Panc1 (cell line): Measurements from ENCODE around the gene SARS1.

ENCODE experiments used
- CTCF ChIP-seq: fragments of 450-650 bp; IDR thresholded peaks from 2 replicates; pipeline ENCODE4 v1.5.1; 2017; ENCODE audit warnings: mild to moderate bottlenecking
- POLR2AphosphoS5 ChIP-seq: IDR thresholded peaks from 2 replicates; pipeline ENCODE4 v1.6.1; 2012; ENCODE audit warnings: mild to moderate bottlenecking, low read depth, low read length, moderate library complexity
- SIN3A ChIP-seq: IDR thresholded peaks from 2 replicates; pipeline ENCODE4 v1.6.1; 2012; ENCODE audit warnings: low read depth, mild to moderate bottlenecking, low read length, moderate library complexity, borderline replicate concordance; ENCODE audit not compliant: insufficient read depth
- TCF7L2 ChIP-seq: IDR thresholded peaks from 2 replicates; pipeline ENCODE4 v1.6.1; 2011; ENCODE audit warnings: mild to moderate bottlenecking, low read depth, low read length, inconsistent platforms
- TF ChIP-seq, protein P1 (sequence below), 2 experiments: IDR thresholded peaks; 2 replicates each; pipeline ENCODE4 v1.6.1; 2011 to 2012; ENCODE audit warnings: low read depth in 2 of 2, control low read depth in 1 of 2, low read length in 1 of 2, mild to moderate bottlenecking in 1 of 2, moderate library complexity in 1 of 2; ENCODE audit not compliant: insufficient read depth in 1 of 2

- TF ChIP-seq SIN3A, result no peak
- no peak for TF ChIP-seq CTCF
- TF ChIP-seq POLR2AphosphoS5, result no peak
- TF ChIP-seq TCF7L2, result no peak
- TF ChIP-seq, protein P1, sequence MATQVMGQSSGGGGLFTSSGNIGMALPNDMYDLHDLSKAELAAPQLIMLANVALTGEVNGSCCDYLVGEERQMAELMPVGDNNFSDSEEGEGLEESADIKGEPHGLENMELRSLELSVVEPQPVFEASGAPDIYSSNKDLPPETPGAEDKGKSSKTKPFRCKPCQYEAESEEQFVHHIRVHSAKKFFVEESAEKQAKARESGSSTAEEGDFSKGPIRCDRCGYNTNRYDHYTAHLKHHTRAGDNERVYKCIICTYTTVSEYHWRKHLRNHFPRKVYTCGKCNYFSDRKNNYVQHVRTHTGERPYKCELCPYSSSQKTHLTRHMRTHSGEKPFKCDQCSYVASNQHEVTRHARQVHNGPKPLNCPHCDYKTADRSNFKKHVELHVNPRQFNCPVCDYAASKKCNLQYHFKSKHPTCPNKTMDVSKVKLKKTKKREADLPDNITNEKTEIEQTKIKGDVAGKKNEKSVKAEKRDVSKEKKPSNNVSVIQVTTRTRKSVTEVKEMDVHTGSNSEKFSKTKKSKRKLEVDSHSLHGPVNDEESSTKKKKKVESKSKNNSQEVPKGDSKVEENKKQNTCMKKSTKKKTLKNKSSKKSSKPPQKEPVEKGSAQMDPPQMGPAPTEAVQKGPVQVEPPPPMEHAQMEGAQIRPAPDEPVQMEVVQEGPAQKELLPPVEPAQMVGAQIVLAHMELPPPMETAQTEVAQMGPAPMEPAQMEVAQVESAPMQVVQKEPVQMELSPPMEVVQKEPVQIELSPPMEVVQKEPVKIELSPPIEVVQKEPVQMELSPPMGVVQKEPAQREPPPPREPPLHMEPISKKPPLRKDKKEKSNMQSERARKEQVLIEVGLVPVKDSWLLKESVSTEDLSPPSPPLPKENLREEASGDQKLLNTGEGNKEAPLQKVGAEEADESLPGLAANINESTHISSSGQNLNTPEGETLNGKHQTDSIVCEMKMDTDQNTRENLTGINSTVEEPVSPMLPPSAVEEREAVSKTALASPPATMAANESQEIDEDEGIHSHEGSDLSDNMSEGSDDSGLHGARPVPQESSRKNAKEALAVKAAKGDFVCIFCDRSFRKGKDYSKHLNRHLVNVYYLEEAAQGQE (IDR thresholded peaks at IDR 0.05; ENCODE audit: insufficient read depth in 1 of 2, low read depth in 2 of 2, low read length in 1 of 2), result no peak
These were observed 30.5 kb upstream of the SARS1 start for GRCh38 chr1:109183058-109183738.
